Cardiac muscle cell (in vitro differentiated cells and primary cell): ENCODE data around the gene MRFAP1L1. TPM values are rescaled to one million over a fixed set of nuclear protein-coding genes. Genes with fewer than 3 reads are reported as not detected.

Experiments
- DNase-seq, 2 donors: peaks; one replicate each; pipeline versions ENCODE4 v3.0.0 to v3.0.0-alpha.2; 2010 to 2017; ENCODE audit warnings: low read depth in 1 of 2, low spot score in 1 of 2
- H3K27ac ChIP-seq: fragments of 200-600 bp; sonication (generic); 2 replicates; pipeline ENCODE4 v1.5.1; 2016
- H3K27me3 ChIP-seq: fragments of 200-600 bp; sonication (generic); 2 replicates; pipeline ENCODE4 v1.6.0; 2016; ENCODE audit warnings: control low read depth
- H3K36me3 ChIP-seq: fragments of 200-600 bp; sonication (generic); 2 replicates; pipeline ENCODE4 v1.5.1; 2016; ENCODE audit warnings: control low read depth
- H3K4me1 ChIP-seq: fragments of 200-600 bp; sonication (generic); 2 replicates; pipeline ENCODE4 v1.8.1; 2017; ENCODE audit warnings: low read depth, mild to moderate bottlenecking, mixed run types
- H3K4me3 ChIP-seq: fragments of 200-600 bp; sonication (generic); 2 replicates; pipeline ENCODE4 v1.5.1; 2016; ENCODE audit warnings: mild to moderate bottlenecking
- H3K9me3 ChIP-seq: fragments of 200-600 bp; sonication (generic); 2 replicates; pipeline ENCODE4 v1.5.1; 2017; ENCODE audit warnings: low read depth, mild to moderate bottlenecking, control low read depth
- CTCF ChIP-seq: IDR thresholded peaks from 2 replicates; pipeline ENCODE4 v1.5.1; 2012; ENCODE audit warnings: low read depth, mild to moderate bottlenecking, low read length
- polyA plus RNA-seq: library from polyadenylated mRNA; unstranded; fragments of >200 nt; fragmentation: Nextera tagmentation; extraction: Ambion mirVana; gene quantifications from 2 replicates; pipeline ENCODE4 v1.2.1, GENCODE V29; 2016
- total RNA-seq: library from RNA; depleted of rRNA; stranded (reverse); fragments of >200 nt; gene quantifications from 2 replicates; pipeline ENCODE4 v1.2.3, GENCODE V29; 2016

The MRFAP1L1 gene
- total and polyA plus RNA-seq, 2 experiments from 2014 or later, result 73.3 to 112 TPM

GRCh38 chr4:6753891-6754290, 44.2 kb upstream of the MRFAP1L1 start:
- H3K27ac ChIP-seq, result no peak overlapping the region
- H3K9me3 ChIP-seq, result no peaks in the 10 kb centered on the region
- H3K4me1 ChIP-seq, result peaks cover 6% of the 10 kb centered on the region
- no peaks in the 10 kb centered on the region for H3K36me3 ChIP-seq
- H3K27me3 ChIP-seq, result no peaks in the 10 kb centered on the region
- no peak for TF ChIP-seq CTCF
- DNase-seq, result no peak
- H3K4me3 ChIP-seq, result no peak overlapping the region

- peak in 1 of 2 donors; percentile 57 for DNase-seq
- H3K4me3 ChIP-seq, result no peak overlapping the region
- H3K27me3 ChIP-seq, result no peaks in the 10 kb centered on the region
- no peak for TF ChIP-seq CTCF
- no peaks in the 10 kb centered on the region for H3K36me3 ChIP-seq
- peaks cover 6% of the 10 kb centered on the region for H3K4me1 ChIP-seq
- H3K27ac ChIP-seq, result no peak overlapping the region
- no peaks in the 10 kb centered on the region for H3K9me3 ChIP-seq
Observed at GRCh38 chr4:6753103-6753560, 43.5 kb upstream of the MRFAP1L1 start.

GRCh38 chr4:6752486-6752829, 42.8 kb upstream of the MRFAP1L1 start:
- Histone ChIP-seq H3K36me3 (no peaks in the 10 kb centered on the region), H3K4me1 (peaks cover 6% of the 10 kb centered on the region)

GRCh38 chr4:6751611-6752485, 42.2 kb upstream of the MRFAP1L1 start:
- TF ChIP-seq CTCF, result no peak
- no peak overlapping the region for H3K4me3 ChIP-seq

More at GRCh38 chr4:6752486-6752829, 42.8 kb upstream of the MRFAP1L1 start:
- DNase-seq, result no peak
- Histone ChIP-seq H3K27ac (no peak overlapping the region), H3K9me3 (no peaks in the 10 kb centered on the region), H3K4me3 (no peak overlapping the region), H3K27me3 (no peaks in the 10 kb centered on the region)
- no peak for TF ChIP-seq CTCF

GRCh38 chr4:6750286-6751221, 40.9 kb upstream of the MRFAP1L1 start:
- peaks cover 6% of the 10 kb centered on the region for H3K4me1 ChIP-seq
- no peaks in the 10 kb centered on the region for H3K27me3 ChIP-seq
- no peaks in the 10 kb centered on the region for H3K9me3 ChIP-seq
- no peak for TF ChIP-seq CTCF
- H3K36me3 ChIP-seq, result no peaks in the 10 kb centered on the region
- H3K27ac ChIP-seq, result no peak overlapping the region
- no peak for DNase-seq
- no peak overlapping the region for H3K4me3 ChIP-seq

More at GRCh38 chr4:6751611-6752485, 42.2 kb upstream of the MRFAP1L1 start:
- H3K36me3 ChIP-seq, result no peaks in the 10 kb centered on the region
- peaks cover 6% of the 10 kb centered on the region for H3K4me1 ChIP-seq
- DNase-seq, result no peak
- H3K9me3 ChIP-seq, result no peaks in the 10 kb centered on the region
- H3K27ac ChIP-seq, result no peak overlapping the region
- H3K27me3 ChIP-seq, result no peaks in the 10 kb centered on the region
